SK-N-SH treated with all-trans-retinoic acid at 6 μM for 48 hours (cell line): ENCODE data around the gene TAF1B.

Source experiments
- ARNTL ChIP-seq: fragments of 450-650 bp; formaldehyde crosslinking; IDR thresholded peaks from 2 replicates; pipeline ENCODE4 v1.5.0; 2020; ENCODE audit warnings: low read depth, mild to moderate bottlenecking, moderate library complexity, borderline replicate concordance
- GLIS3 ChIP-seq: fragments of 250-450 bp; sonication (Bioruptor Pico); IDR thresholded peaks from 2 replicates; pipeline ENCODE4 v1.5.0; 2020; ENCODE audit warnings: mild to moderate bottlenecking, moderate library complexity
- ISL1 ChIP-seq: fragments of 250-450 bp; sonication (Bioruptor Pico); IDR thresholded peaks from 2 replicates; pipeline ENCODE4 v2.1.2; 2022; ENCODE audit warnings: mild to moderate bottlenecking, moderate library complexity
- TCF4 ChIP-seq: fragments of 250-450 bp; sonication (Bioruptor Pico); IDR thresholded peaks from 2 replicates; pipeline ENCODE4 v1.8.0; 2021; ENCODE audit warnings: mild to moderate bottlenecking, moderate library complexity, borderline replicate concordance
- ZFP3 ChIP-seq: fragments of 250-450 bp; sonication (Bioruptor Pico); IDR thresholded peaks from 2 replicates; pipeline ENCODE4 v1.5.0; 2020; ENCODE audit warnings: mild to moderate bottlenecking, moderate library complexity
- TF ChIP-seq, protein P1 (sequence below): fragments of 250-450 bp; sonication (Bioruptor Pico); IDR thresholded peaks from 2 replicates; pipeline ENCODE4 v1.8.0; 2020; ENCODE audit warnings: mild to moderate bottlenecking, moderate library complexity, borderline replicate concordance

DNA sequence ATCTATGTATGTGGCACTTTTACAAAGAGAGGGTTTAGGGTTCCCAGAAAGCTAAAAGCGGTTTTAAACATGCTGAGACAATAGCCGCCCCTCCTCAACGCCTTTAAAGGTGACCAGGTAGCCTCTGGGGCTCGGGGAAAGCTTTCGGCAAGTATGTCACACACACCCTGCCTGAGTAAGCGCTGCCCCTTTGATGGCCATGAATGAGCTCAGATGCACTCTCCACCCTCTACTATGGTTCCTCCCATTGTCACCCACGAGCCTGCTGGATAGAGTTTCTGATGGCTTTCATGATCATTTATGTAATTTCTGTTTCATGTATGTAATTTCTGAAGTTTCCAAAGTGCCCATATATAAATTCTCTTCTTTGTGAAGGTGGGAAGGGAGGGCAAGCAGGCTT lies 64.1 kb downstream of the TAF1B start:
- TF ChIP-seq ZFP3 (CRISPR knock-in tag): no peak
- TF ChIP-seq TCF4 (CRISPR knock-in tag): no peak
- TF ChIP-seq, protein P1, sequence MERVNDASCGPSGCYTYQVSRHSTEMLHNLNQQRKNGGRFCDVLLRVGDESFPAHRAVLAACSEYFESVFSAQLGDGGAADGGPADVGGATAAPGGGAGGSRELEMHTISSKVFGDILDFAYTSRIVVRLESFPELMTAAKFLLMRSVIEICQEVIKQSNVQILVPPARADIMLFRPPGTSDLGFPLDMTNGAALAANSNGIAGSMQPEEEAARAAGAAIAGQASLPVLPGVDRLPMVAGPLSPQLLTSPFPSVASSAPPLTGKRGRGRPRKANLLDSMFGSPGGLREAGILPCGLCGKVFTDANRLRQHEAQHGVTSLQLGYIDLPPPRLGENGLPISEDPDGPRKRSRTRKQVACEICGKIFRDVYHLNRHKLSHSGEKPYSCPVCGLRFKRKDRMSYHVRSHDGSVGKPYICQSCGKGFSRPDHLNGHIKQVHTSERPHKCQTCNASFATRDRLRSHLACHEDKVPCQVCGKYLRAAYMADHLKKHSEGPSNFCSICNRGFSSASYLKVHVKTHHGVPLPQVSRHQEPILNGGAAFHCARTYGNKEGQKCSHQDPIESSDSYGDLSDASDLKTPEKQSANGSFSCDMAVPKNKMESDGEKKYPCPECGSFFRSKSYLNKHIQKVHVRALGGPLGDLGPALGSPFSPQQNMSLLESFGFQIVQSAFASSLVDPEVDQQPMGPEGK (CRISPR knock-in tag): no peak
- no peak for TF ChIP-seq ISL1 (CRISPR knock-in tag)
- TF ChIP-seq GLIS3 (CRISPR knock-in tag): no peak
- no peak for TF ChIP-seq ARNTL (CRISPR knock-in tag)
